ENCODE data around the gene CAPG. TPM values are rescaled to one million over a fixed set of nuclear protein-coding genes. Genes with fewer than 3 reads are reported as not detected.

Gene CAPG
- total and polyA plus RNA-seq, 10 of the 15 experiments (the other 5 are each of a cell fraction or from before 2014, with no cell fraction given) = 26.3 to 192 (median 100) TPM

DNA sequence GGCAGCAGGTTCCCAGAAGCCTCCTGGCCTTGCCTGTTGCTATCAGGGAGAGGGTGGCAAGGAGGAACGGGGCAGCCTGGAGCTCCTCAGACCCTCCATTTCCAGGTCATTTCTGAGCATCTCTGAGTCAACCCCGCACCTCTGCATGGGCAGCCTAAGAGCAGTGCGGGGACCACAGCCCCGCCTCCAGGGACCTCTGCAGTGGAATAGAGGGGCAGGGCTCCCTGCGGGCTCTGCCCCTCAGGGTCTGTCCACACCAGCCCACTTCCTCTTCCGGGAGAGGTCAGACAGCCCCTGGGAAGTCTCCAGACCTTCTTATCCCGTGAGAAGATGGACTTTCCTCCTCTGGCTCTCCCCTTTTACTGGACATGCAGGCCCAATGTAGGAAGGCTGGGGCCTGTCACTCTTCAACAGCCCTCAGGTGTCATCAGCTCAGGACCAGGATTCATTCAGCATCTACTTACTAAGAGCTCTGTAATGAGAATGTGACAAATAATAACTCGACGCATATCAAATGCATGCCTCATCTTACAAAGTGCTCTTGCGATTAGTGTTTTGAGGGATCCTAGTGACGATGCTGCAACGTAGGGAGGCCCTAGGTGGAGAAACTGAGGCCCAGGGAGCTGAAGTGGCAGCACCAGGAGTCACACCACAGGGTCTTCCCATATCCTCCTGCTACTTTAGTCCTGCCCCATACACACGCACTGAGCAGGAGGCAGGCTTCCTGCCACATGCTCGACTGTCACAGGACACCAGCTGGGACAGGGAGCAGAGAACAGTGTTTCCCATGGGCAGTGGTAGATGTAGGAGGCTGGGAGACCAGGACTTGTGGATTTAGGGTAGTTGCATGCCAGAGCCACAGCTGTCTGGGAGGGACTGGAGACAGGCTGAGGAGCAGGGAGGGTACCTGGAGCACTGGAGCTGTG is 36.4 kb upstream of the CAPG start (continued):
- no peak for TF ChIP-seq CEBPB (IDR thresholded peaks at IDR 0.05; ENCODE audit: borderline replicate concordance in 1 of 2, low read depth in 2 of 2, low read length in 2 of 2)
- TF ChIP-seq, protein P1, sequence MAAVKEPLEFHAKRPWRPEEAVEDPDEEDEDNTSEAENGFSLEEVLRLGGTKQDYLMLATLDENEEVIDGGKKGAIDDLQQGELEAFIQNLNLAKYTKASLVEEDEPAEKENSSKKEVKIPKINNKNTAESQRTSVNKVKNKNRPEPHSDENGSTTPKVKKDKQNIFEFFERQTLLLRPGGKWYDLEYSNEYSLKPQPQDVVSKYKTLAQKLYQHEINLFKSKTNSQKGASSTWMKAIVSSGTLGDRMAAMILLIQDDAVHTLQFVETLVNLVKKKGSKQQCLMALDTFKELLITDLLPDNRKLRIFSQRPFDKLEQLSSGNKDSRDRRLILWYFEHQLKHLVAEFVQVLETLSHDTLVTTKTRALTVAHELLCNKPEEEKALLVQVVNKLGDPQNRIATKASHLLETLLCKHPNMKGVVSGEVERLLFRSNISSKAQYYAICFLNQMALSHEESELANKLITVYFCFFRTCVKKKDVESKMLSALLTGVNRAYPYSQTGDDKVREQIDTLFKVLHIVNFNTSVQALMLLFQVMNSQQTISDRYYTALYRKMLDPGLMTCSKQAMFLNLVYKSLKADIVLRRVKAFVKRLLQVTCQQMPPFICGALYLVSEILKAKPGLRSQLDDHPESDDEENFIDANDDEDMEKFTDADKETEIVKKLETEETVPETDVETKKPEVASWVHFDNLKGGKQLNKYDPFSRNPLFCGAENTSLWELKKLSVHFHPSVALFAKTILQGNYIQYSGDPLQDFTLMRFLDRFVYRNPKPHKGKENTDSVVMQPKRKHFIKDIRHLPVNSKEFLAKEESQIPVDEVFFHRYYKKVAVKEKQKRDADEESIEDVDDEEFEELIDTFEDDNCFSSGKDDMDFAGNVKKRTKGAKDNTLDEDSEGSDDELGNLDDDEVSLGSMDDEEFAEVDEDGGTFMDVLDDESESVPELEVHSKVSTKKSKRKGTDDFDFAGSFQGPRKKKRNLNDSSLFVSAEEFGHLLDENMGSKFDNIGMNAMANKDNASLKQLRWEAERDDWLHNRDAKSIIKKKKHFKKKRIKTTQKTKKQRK (IDR thresholded peaks at IDR 0.05; ENCODE audit: low read depth, low read length) = no peak
- no peak for TF ChIP-seq BCL11A (IDR thresholded peaks at IDR 0.05; ENCODE audit: low read depth, low read length)

DNA sequence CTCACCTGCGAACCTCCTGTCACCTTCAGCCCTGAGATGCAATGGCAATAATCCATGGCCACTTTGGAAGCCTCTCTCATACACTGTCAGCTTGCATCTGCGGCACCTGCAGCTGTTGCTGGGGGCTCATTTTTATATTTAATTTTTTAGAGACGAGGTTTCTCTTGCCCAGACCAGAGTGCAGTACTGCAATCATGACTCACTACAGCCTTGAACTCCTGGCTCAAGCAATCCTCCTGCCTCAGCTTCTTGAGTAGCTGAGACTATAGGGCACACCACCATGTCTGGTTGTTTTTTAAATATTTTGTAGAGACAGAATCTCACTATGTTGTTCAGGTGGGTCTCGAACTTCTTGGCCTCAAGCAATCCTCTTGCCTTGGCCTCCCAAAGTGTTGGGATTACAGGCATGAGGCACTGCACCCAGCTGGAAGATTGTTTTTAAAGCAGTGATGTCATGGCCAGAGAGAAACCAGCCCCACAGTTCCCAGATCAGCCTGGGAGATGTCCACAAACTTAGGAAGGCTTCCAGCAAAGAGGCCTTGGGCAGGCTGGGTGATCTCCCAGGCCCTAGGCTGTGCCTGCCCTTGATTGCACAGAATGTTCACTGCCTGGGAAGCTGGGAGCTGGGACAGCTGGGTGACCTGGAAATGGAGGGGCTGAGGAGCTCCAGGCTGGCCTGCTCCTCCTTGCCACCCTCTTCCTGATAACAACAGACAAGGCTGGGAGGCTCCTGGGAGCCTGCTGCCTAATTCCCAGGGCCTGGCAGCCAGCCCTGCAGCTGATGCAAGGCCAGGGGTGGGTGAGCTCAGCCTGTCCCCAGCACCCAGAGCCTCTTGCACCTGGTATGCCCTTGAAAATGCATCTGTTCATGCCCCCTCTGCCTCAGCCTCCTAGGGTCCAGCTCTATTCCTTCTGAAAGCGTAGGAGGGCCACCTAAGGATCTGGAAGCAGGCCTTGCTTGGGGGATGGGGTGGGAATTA is 35.4 kb upstream of the CAPG start:
- Histone ChIP-seq H3K27me3 (replicated peaks in 1 of 2; ENCODE audit: control insufficient read depth in 2 of 2, insufficient read depth in 2 of 2, low read length in 1 of 2) (no peaks in the 10 kb centered on the region), H3K36me3 (ENCODE audit: control insufficient read depth in 2 of 2, insufficient read depth in 2 of 2, low read length in 1 of 2) (no peaks in the 10 kb centered on the region), H2AFZ (ENCODE audit: control insufficient read depth, low read depth, low read length) (no peak overlapping the region), H3K4me2 (ENCODE audit: control insufficient read depth, insufficient read depth) (no peak overlapping the region), H3K9me3 (replicated peaks; ENCODE audit: control insufficient read depth, insufficient read depth, low read length) (no peaks in the 10 kb centered on the region), H3K4me1 (ENCODE audit: control insufficient read depth, insufficient read depth, low read length) (no peaks in the 10 kb centered on the region), H3K9ac (ENCODE audit: control insufficient read depth, insufficient read depth, low read length) (no peak overlapping the region), H3K4me3 (no peak overlapping the region), H4K20me1 (ENCODE audit: control insufficient read depth, insufficient read depth) (no peaks in the 10 kb centered on the region), H3K27ac (ENCODE audit: control insufficient read depth, insufficient read depth) (no peak overlapping the region), H3K79me2 (ENCODE audit: control insufficient read depth, insufficient read depth, low read length) (no peaks in the 10 kb centered on the region)
- intact Hi-C loops (cut with micrococcal nuclease; ENCODE audit: unreplicated experiment) (no loop called here), in situ Hi-C loops (cut with MboI) (no loop called here)
- POLR2A ChIA-PET = interaction anchor here (1.0 kb wide), 1 partner anchor 8 kb away, joined by 6 read pairs; no protein-coding TSS in a partner anchor
- no TSS peak for BruUV-seq (replicated peaks)
- SMC1A ChIA-PET (ENCODE audit: uncharacterized antibody, unreplicated experiment) = no interaction called here
- no peak for DNase-seq (ENCODE audit: low read depth, low spot score)
- no peak for ATAC-seq
- FAIRE-seq = no peak
- WGBS (ENCODE audit: insufficient coverage, insufficient replicate concordance, low lambda C conversion rate, missing lambda C conversion rate) = 44% methylated on average over 5 of the region's 5 CpGs
- RAD21 ChIA-PET (ENCODE audit: unreplicated experiment) = no interaction called here
- TF ChIP-seq TAF1 (IDR thresholded peaks at IDR 0.05; ENCODE audit: borderline replicate concordance, low read depth, low read length) (no peak), NRF1 (conservative IDR thresholded peaks at IDR 0.05; ENCODE audit: low read depth, low read length) (no peak), ZBED1 (IDR thresholded peaks at IDR 0.05; ENCODE audit: borderline replicate concordance) (no peak), SREBF1 (IDR thresholded peaks at IDR 0.05; ENCODE audit: low read length) (no peak), NFYB (IDR thresholded peaks at IDR 0.05; ENCODE audit: insufficient read depth, low read depth, low read length) (no peak), JUNB (IDR thresholded peaks at IDR 0.05) (no peak), ZNF217 (IDR thresholded peaks at IDR 0.05) (no peak), HDAC6 (IDR thresholded peaks at IDR 0.05; ENCODE audit: unreplicated experiment) (no peak), MXI1 (IDR thresholded peaks at IDR 0.05; ENCODE audit: low read depth, low read length) (no peak), ATF3 (IDR thresholded peaks at IDR 0.05; ENCODE audit: borderline replicate concordance, extremely low read depth, low read depth, low read length) (no peak), CHD4 (IDR thresholded peaks at IDR 0.05) (no peak), RBBP5 (conservative IDR thresholded peaks at IDR 0.05) (no peak), NR2F1 (conservative IDR thresholded peaks at IDR 0.05) (no peak), CBX3 (IDR thresholded peaks at IDR 0.05; ENCODE audit: borderline replicate concordance, low read depth) (no peak), MYC (IDR thresholded peaks at IDR 0.05; ENCODE audit: insufficient read depth, insufficient read length, insufficient replicate concordance, low read length, severe bottlenecking) (no peak)
- CTCF ChIA-PET = interaction anchor here (1.1 kb wide), 1 partner anchor 108 kb away, joined by 3 read pairs; no protein-coding TSS in a partner anchor
